GM23248 (cell line): Measurements from ENCODE around the gene IGF1R.

Experiments used
- EZH2 ChIP-seq: fragments of 200-600 bp; sonication (generic); IDR thresholded peaks from 2 replicates; pipeline ENCODE4 v1.6.1; 2018; ENCODE audit warnings: antibody characterized with exemption, mild to moderate bottlenecking; ENCODE audit not compliant: insufficient read depth, poor library complexity, severe bottlenecking
- EZH2phosphoT487 ChIP-seq: fragments of 200-600 bp; sonication (generic); IDR thresholded peaks from 2 replicates; pipeline ENCODE4 v1.6.1; 2018; ENCODE audit warnings: antibody characterized with exemption, moderate library complexity, mild to moderate bottlenecking, low read depth; ENCODE audit not compliant: insufficient read depth

GRCh38 chr15:98648654-98649471, 524 bp downstream of the IGF1R start:
- TF ChIP-seq EZH2 = no peak
- no peak for TF ChIP-seq EZH2phosphoT487
